Endothelial cell (in vitro differentiated cells): ENCODE data around the gene C1GALT1C1L. TPM values are rescaled to one million over a fixed set of nuclear protein-coding genes. Genes with fewer than 3 reads are reported as not detected.
"Not testable (repeated sequence)": the region's sequence is repeated elsewhere in the genome, so short reads cannot be mapped to it uniquely, and the experiment has no call there.

Experiments
- DNase-seq: peaks from one replicate; pipeline ENCODE4 v3.0.0; 2021; ENCODE audit warnings: low spot score
- H3K27ac Mint-ChIP-seq: one replicate; pipeline ENCODE4 v1.8.0; 2021; ENCODE audit warnings: mixed read lengths, inconsistent platforms; ENCODE audit not compliant: unreplicated experiment
- H3K27me3 Mint-ChIP-seq: one replicate; pipeline ENCODE4 v1.8.0; 2021; ENCODE audit warnings: mild to moderate bottlenecking, moderate library complexity, mixed read lengths, inconsistent platforms; ENCODE audit not compliant: unreplicated experiment
- H3K36me3 Mint-ChIP-seq: one replicate; pipeline ENCODE4 v1.8.0; 2021; ENCODE audit warnings: mild to moderate bottlenecking, low read depth, mixed read lengths, inconsistent platforms; ENCODE audit not compliant: unreplicated experiment
- H3K4me1 Mint-ChIP-seq: one replicate; pipeline ENCODE4 v1.8.0; 2021; ENCODE audit warnings: mild to moderate bottlenecking, mixed read lengths, inconsistent platforms; ENCODE audit not compliant: unreplicated experiment
- H3K4me3 Mint-ChIP-seq: one replicate; pipeline ENCODE4 v1.8.0; 2021; ENCODE audit warnings: mild to moderate bottlenecking, mixed read lengths, inconsistent platforms; ENCODE audit not compliant: unreplicated experiment
- H3K9me3 Mint-ChIP-seq: one replicate; pipeline ENCODE4 v1.8.0; 2021; ENCODE audit warnings: mixed read lengths, inconsistent platforms; ENCODE audit not compliant: unreplicated experiment
- total RNA-seq: library from RNA; stranded (reverse); fragmentation: NEBNext Ultra II Directional; extraction: Animal tissue kit (Norgen Biotek cat#: 25700); gene quantifications from one replicate; pipeline ENCODE4 v1.2.1, GENCODE V29; 2021; ENCODE audit not compliant: unreplicated experiment
- TF ChIP-seq, protein P1 (sequence below): fragments of 200-600 bp; sonication (generic); IDR thresholded peaks from one replicate; pipeline ENCODE4 v1.5.0; 2021; ENCODE audit warnings: antibody characterized with exemption; ENCODE audit not compliant: unreplicated experiment

C1GALT1C1L gene
- total RNA-seq, 1 donor from 2014 or later, result 0.31 TPM

DNA sequence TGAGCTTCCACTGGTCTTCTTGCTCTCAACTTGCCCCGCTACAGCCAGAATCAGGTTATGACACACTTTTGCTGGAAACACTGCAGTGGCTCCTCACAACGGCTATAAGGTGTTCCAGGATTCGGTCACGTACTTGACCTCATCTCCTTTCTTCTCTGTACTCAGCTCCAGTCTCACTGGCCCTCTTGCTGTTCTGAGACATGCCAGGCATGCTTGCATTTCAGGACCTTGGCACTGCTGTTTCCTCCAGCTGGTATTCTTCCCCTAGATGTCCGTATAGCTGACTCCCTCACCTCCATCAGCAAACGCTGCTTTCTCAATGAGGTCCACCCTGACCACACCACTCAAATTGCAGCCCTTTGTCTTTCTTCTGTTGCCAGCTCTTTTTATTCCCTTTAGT is 31.9 kb upstream of the C1GALT1C1L start:
- DNase-seq, result no peak
- Mint-ChIP-seq H3K27ac (no peak overlapping the region), H3K9me3 (no peaks in the 10 kb centered on the region), H3K4me3 (no peak overlapping the region), H3K4me1 (no peaks in the 10 kb centered on the region), H3K36me3 (no peaks in the 10 kb centered on the region), H3K27me3 (peaks cover 2% of the 10 kb centered on the region)
- TF ChIP-seq, protein P1, sequence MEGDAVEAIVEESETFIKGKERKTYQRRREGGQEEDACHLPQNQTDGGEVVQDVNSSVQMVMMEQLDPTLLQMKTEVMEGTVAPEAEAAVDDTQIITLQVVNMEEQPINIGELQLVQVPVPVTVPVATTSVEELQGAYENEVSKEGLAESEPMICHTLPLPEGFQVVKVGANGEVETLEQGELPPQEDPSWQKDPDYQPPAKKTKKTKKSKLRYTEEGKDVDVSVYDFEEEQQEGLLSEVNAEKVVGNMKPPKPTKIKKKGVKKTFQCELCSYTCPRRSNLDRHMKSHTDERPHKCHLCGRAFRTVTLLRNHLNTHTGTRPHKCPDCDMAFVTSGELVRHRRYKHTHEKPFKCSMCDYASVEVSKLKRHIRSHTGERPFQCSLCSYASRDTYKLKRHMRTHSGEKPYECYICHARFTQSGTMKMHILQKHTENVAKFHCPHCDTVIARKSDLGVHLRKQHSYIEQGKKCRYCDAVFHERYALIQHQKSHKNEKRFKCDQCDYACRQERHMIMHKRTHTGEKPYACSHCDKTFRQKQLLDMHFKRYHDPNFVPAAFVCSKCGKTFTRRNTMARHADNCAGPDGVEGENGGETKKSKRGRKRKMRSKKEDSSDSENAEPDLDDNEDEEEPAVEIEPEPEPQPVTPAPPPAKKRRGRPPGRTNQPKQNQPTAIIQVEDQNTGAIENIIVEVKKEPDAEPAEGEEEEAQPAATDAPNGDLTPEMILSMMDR, result no peak

DNA sequence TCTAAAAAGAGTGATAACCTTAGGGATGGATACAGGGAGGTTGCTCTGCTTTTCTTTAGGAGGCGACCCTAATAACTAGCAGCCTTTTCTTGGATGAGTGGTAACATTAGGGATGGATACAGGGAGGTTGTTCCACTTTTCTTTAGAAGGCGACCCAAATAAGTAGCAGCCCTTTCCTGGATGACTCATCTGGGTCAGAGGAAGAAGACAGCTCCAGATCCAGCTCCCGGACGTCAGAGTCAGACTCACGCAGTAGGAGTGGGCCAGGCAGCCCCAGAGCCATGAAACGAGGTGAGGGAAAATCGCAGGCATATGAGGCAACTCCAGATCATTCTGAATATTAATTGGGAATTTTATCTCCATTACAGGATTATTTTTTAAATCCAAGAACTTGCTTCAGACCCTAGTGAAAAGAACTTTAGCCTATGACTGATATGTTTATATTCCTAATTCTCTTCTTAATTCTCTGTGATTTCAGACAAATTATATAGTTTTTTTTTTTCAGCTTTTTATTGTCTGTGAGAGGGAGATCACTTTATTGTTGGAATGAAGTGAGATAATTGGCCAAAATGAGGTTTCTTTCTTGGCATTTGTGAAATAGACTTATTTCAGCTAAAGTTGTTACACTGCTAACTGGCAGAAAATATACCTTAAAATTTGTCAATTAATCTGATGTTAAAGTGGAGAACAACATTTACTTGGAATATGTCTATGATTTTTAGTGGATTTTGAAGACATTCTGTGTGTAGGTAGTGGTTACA is 31.2 kb upstream of the C1GALT1C1L start:
- H3K4me3 Mint-ChIP-seq, result no peak overlapping the region
- no peaks in the 10 kb centered on the region for H3K9me3 Mint-ChIP-seq
- peaks cover 2% of the 10 kb centered on the region for H3K27me3 Mint-ChIP-seq
- H3K4me1 Mint-ChIP-seq, result no peaks in the 10 kb centered on the region
- no peaks in the 10 kb centered on the region for H3K36me3 Mint-ChIP-seq
- H3K27ac Mint-ChIP-seq, result no peak overlapping the region
- DNase-seq, result no peak
- TF ChIP-seq, protein P1, result no peak

DNA sequence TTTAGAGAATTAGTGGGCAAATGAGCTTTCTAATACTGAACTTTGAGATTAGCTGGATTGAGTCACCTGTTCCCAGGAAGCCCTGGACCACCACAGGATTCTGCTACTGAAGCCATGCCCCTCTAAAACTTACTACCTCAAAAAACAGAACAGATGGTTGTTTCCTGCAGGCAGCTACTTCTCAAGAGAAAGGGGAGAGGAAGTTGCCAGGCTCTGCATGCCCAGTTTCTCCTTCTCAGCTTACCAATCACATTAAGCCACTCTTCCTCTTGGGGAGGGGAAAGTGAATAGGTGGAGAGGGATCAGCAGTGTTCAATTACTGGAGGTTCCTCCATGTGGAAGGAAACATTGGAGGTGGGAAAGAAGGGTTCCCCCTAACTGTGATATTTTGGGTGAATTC is 24.9 kb upstream of the C1GALT1C1L start:
- no peaks in the 10 kb centered on the region for H3K27me3 Mint-ChIP-seq
- no peak for DNase-seq
- H3K4me1 Mint-ChIP-seq, result peaks cover 3% of the 10 kb centered on the region
- H3K9me3 Mint-ChIP-seq, result no peaks in the 10 kb centered on the region
- H3K36me3 Mint-ChIP-seq, result no peaks in the 10 kb centered on the region
- no peak overlapping the region for H3K27ac Mint-ChIP-seq
- TF ChIP-seq, protein P1, result no peak
- no peak overlapping the region for H3K4me3 Mint-ChIP-seq

DNA sequence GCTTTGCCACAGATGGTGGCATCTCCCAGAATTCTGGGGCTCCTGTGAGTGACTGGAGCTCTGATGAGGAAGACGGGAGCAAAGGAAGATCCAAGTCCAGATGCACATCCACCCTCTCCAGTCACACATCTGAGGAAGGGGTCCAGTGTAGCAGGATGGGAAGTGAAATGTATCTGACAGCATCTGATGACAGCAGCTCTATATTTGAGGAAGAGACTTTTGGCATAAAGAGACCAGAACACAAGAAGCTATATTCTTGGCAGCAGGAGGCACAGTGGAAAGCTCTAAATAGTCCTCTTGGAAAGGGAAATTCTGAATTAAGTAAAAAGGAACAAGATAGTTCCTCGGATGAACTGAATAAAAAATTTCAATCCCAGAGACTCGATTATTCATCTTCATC is 23.5 kb upstream of the C1GALT1C1L start:
- H3K9me3 Mint-ChIP-seq, result no peaks in the 10 kb centered on the region
- H3K4me3 Mint-ChIP-seq, result no peak overlapping the region
- DNase-seq, result no peak
- H3K27ac Mint-ChIP-seq, result no peak overlapping the region
- H3K4me1 Mint-ChIP-seq, result peaks cover 3% of the 10 kb centered on the region
- H3K36me3 Mint-ChIP-seq, result no peaks in the 10 kb centered on the region
- TF ChIP-seq, protein P1, result no peak
- no peaks in the 10 kb centered on the region for H3K27me3 Mint-ChIP-seq

DNA sequence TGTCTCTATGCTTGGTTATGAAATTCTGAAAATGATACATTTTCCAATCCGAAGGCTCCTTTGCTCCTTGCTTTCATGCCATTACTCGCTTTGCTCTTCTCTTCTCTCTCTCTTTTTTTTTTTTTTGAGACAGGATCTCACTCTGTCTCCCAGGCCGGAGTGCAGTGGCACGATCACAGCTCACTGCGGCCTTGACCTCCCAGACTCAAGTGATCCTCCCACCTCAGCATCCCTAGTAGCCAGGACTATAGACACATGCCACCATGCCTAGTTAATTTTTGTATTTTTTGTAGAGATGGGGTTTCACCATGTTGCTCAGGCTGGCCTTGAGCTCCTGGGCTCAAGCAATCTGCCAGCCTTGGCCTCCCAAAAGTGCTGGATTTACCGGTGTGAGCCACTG is 21.9 kb upstream of the C1GALT1C1L start:
- not testable (repeated sequence) for H3K9me3 Mint-ChIP-seq, H3K27me3 Mint-ChIP-seq, H3K36me3 Mint-ChIP-seq, H3K4me3 Mint-ChIP-seq, DNase-seq, H3K4me1 Mint-ChIP-seq, H3K27ac Mint-ChIP-seq
